Suprapubic skin (tissue), 4 donors: ENCODE data around the gene GASK1A. TPM values are rescaled to one million over a fixed set of nuclear protein-coding genes. Genes with fewer than 3 reads are reported as not detected.
"Not testable (repeated sequence)": the region's sequence is repeated elsewhere in the genome, so short reads cannot be mapped to it uniquely, and the experiment has no call there.

Experiments
- DNase-seq, 2 donors: peaks; one replicate each; pipeline ENCODE4 v3.0.0-alpha.2; 2019; ENCODE audit warnings: low spot score in 2 of 2
- H3K27ac ChIP-seq: fragments of 200-600 bp; sonication (generic); one replicate; pipeline ENCODE4 v1.5.1; 2019
- H3K27me3 ChIP-seq: fragments of 200-600 bp; sonication (generic); one replicate; pipeline ENCODE4 v1.5.1; 2019
- H3K36me3 ChIP-seq: fragments of 200-600 bp; sonication (generic); one replicate; pipeline ENCODE4 v1.5.1; 2019
- H3K4me1 ChIP-seq: fragments of 200-600 bp; sonication (generic); one replicate; pipeline ENCODE4 v1.5.1; 2019
- H3K4me3 ChIP-seq: fragments of 200-600 bp; sonication (generic); one replicate; pipeline ENCODE4 v1.5.1; 2019; ENCODE audit warnings: mild to moderate bottlenecking
- H3K9me3 ChIP-seq: fragments of 200-600 bp; sonication (generic); one replicate; pipeline ENCODE4 v1.5.1; 2019
- CTCF ChIP-seq, 2 donors: fragments of 200-600 bp in 1 of 2; fragments of 450-650 bp in 1 of 2; sonication (generic) in 1 of 2; IDR thresholded peaks; one replicate each; pipeline ENCODE4 v1.5.1; 2016 to 2019; ENCODE audit warnings: antibody characterized with exemption in 2 of 2, mild to moderate bottlenecking in 1 of 2, moderate library complexity in 1 of 2
- EP300 ChIP-seq: sonication (generic); formaldehyde crosslinking; IDR thresholded peaks from one replicate; pipeline ENCODE4 v1.6.1; 2017; ENCODE audit warnings: antibody characterized with exemption
- POLR2A ChIP-seq, 2 donors: fragments of 450-650 bp; IDR thresholded peaks; one replicate each; pipeline ENCODE4 v1.6.1; 2017; ENCODE audit warnings: antibody characterized with exemption in 2 of 2, mild to moderate bottlenecking in 2 of 2, moderate library complexity in 2 of 2
- POLR2AphosphoS5 ChIP-seq, 3 donors: sonication (generic); formaldehyde crosslinking; IDR thresholded peaks; one replicate each; pipeline ENCODE4 v1.6.1; 2017; ENCODE audit warnings: antibody characterized with exemption in 3 of 3
- WGBS: methylation state at CpG from one replicate; pipeline ENCODE4 v1.1.5; 2018; 5-methylcytosine and 5-hydroxymethylcytosine counted together
- total RNA-seq, 4 donors: library from RNA; depleted of rRNA; stranded (reverse); fragments of >200 nt; gene quantifications; one replicate each; pipeline ENCODE4 v1.1.0, GENCODE V29; 2016

The GASK1A gene
- total RNA-seq, 4 donors from 2014 or later, result 1.5 to 8.2 (median 3.2) TPM

GRCh38 chr3:43043071-43043766 lies 64.1 kb downstream of the GASK1A start:
- no peak for DNase-seq
- Histone ChIP-seq H3K27me3 (no peaks in the 10 kb centered on the region), H3K9me3 (peaks cover 6% of the 10 kb centered on the region), H3K27ac (no peak overlapping the region), H3K4me1 (no peaks in the 10 kb centered on the region), H3K36me3 (no peaks in the 10 kb centered on the region), H3K4me3 (no peak overlapping the region)
- WGBS, result 63% methylated on average over 3 of the region's 3 CpGs
- TF ChIP-seq POLR2A (IDR thresholded peaks at IDR 0.05) (no peak), POLR2AphosphoS5 (IDR thresholded peaks at IDR 0.05) (no peak), EP300 (no peak), CTCF (IDR thresholded peaks at IDR 0.05) (no peak)

- H3K27me3 ChIP-seq, result no peaks in the 10 kb centered on the region
- no peak for DNase-seq
- no peaks in the 10 kb centered on the region for H3K36me3 ChIP-seq
- no peak for TF ChIP-seq POLR2AphosphoS5 (IDR thresholded peaks at IDR 0.05)
- no peak for TF ChIP-seq CTCF (IDR thresholded peaks at IDR 0.05)
- TF ChIP-seq EP300, result no peak
- TF ChIP-seq POLR2A (IDR thresholded peaks at IDR 0.05), result no peak
- 96% methylated on average over 2 of the region's 2 CpGs for WGBS
- H3K27ac ChIP-seq, result no peak overlapping the region
- H3K4me1 ChIP-seq, result no peaks in the 10 kb centered on the region
- peaks cover 6% of the 10 kb centered on the region for H3K9me3 ChIP-seq
- H3K4me3 ChIP-seq, result no peak overlapping the region
Observed at GRCh38 chr3:43043793-43044192, 64.7 kb downstream of the GASK1A start.

GRCh38 chr3:43045079-43045478 lies 66.0 kb downstream of the GASK1A start:
- not testable (repeated sequence) for H3K36me3 ChIP-seq, H3K27me3 ChIP-seq, DNase-seq, H3K4me1 ChIP-seq, H3K27ac ChIP-seq, H3K4me3 ChIP-seq
- peaks cover 13% of the 10 kb centered on the region for H3K9me3 ChIP-seq

GRCh38 chr3:43046583-43046982 lies 67.5 kb downstream of the GASK1A start:
- no peak overlapping the region for H3K27ac ChIP-seq
- H3K9me3 ChIP-seq, result peaks cover 25% of the 10 kb centered on the region
- WGBS, result 67% methylated on average over 1 of the region's 1 CpG
- DNase-seq, result no peak
- H3K27me3 ChIP-seq, result no peaks in the 10 kb centered on the region
- no peaks in the 10 kb centered on the region for H3K36me3 ChIP-seq
- no peak overlapping the region for H3K4me3 ChIP-seq
- no peaks in the 10 kb centered on the region for H3K4me1 ChIP-seq
- no peak for TF ChIP-seq CTCF (IDR thresholded peaks at IDR 0.05)
- TF ChIP-seq EP300, result no peak
- no peak for TF ChIP-seq POLR2A (IDR thresholded peaks at IDR 0.05)
- TF ChIP-seq POLR2AphosphoS5 (IDR thresholded peaks at IDR 0.05), result no peak

- TF ChIP-seq POLR2AphosphoS5 (IDR thresholded peaks at IDR 0.05) (no peak), CTCF (IDR thresholded peaks at IDR 0.05) (no peak), POLR2A (IDR thresholded peaks at IDR 0.05) (no peak), EP300 (no peak)
- no peak for DNase-seq
- no peak overlapping the region for H3K4me3 ChIP-seq
- H3K27ac ChIP-seq, result no peak overlapping the region
- peaks cover 27% of the 10 kb centered on the region for H3K9me3 ChIP-seq
- H3K27me3 ChIP-seq, result no peaks in the 10 kb centered on the region
- no peaks in the 10 kb centered on the region for H3K36me3 ChIP-seq
- no peaks in the 10 kb centered on the region for H3K4me1 ChIP-seq
Observed at GRCh38 chr3:43048470-43048869, 69.4 kb downstream of the GASK1A start.

- peaks cover 20% of the 10 kb centered on the region for H3K9me3 ChIP-seq
- no peaks in the 10 kb centered on the region for H3K27me3 ChIP-seq
- no peaks in the 10 kb centered on the region for H3K36me3 ChIP-seq
- DNase-seq, result no peak
- H3K4me3 ChIP-seq, result no peak overlapping the region
- TF ChIP-seq POLR2AphosphoS5 (IDR thresholded peaks at IDR 0.05) (no peak), CTCF (IDR thresholded peaks at IDR 0.05) (no peak), EP300 (no peak), POLR2A (IDR thresholded peaks at IDR 0.05) (no peak)
- no peak overlapping the region for H3K27ac ChIP-seq
- 96% methylated on average over 11 of the region's 12 CpGs for WGBS
- no peaks in the 10 kb centered on the region for H3K4me1 ChIP-seq
Observed at GRCh38 chr3:43053291-43053690, 74.2 kb downstream of the GASK1A start.
